ENCODE data around the gene BACE1. TPM values are rescaled to one million over a fixed set of nuclear protein-coding genes. Genes with fewer than 3 reads are reported as not detected.

BACE1 gene
- total and polyA plus RNA-seq, 2 of the 13 experiments (the other 11 are each of a cell fraction or from before 2014, with no cell fraction given) = 7.5 to 17.9 TPM

DNA sequence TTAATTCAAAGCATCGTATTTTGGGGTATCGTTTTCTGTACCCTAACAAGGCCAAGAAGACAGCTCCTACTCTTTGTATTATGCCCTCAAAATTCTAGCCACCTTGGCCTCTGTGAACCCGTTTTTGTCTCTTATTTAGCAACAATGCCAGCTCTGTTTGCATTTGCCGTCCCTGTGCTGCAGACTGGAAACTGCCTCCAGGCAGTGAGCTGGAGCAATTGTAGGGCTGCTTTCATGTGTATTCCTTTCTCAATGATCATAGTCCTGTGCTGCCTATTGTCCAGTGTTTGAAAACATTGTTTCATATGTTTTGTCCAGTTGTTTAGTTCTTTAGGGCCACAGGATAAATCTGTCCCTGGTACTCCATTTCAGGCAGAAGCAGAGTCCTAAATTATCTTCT lies 44.8 kb downstream of the BACE1 start (continued):
- TF ChIP-seq, protein P1, sequence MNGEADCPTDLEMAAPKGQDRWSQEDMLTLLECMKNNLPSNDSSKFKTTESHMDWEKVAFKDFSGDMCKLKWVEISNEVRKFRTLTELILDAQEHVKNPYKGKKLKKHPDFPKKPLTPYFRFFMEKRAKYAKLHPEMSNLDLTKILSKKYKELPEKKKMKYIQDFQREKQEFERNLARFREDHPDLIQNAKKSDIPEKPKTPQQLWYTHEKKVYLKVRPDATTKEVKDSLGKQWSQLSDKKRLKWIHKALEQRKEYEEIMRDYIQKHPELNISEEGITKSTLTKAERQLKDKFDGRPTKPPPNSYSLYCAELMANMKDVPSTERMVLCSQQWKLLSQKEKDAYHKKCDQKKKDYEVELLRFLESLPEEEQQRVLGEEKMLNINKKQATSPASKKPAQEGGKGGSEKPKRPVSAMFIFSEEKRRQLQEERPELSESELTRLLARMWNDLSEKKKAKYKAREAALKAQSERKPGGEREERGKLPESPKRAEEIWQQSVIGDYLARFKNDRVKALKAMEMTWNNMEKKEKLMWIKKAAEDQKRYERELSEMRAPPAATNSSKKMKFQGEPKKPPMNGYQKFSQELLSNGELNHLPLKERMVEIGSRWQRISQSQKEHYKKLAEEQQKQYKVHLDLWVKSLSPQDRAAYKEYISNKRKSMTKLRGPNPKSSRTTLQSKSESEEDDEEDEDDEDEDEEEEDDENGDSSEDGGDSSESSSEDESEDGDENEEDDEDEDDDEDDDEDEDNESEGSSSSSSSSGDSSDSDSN (CRISPR knock-in tag; IDR thresholded peaks at IDR 0.05) = no peak
- no peak for TF ChIP-seq MYC (CRISPR knock-in tag; IDR thresholded peaks at IDR 0.05; ENCODE audit: borderline replicate concordance)
- TF ChIP-seq TCF7 (IDR thresholded peaks at IDR 0.05; ENCODE audit: low read depth) = 0 out of 2 replicates have a peak, but pooled peaks have one; percentile 9
- peak; percentile 22; the same call in 1 of the 2 replicates for TF ChIP-seq CEBPB (IDR thresholded peaks at IDR 0.05; ENCODE audit: borderline replicate concordance, low read depth, low read length)
- TF ChIP-seq ZNF788 (CRISPR knock-in tag; IDR thresholded peaks at IDR 0.05; ENCODE audit: borderline replicate concordance) = no peak
- TF ChIP-seq ARID3A (IDR thresholded peaks at IDR 0.05; ENCODE audit: low read depth, low read length) = no peak
- TF ChIP-seq, protein P2, sequence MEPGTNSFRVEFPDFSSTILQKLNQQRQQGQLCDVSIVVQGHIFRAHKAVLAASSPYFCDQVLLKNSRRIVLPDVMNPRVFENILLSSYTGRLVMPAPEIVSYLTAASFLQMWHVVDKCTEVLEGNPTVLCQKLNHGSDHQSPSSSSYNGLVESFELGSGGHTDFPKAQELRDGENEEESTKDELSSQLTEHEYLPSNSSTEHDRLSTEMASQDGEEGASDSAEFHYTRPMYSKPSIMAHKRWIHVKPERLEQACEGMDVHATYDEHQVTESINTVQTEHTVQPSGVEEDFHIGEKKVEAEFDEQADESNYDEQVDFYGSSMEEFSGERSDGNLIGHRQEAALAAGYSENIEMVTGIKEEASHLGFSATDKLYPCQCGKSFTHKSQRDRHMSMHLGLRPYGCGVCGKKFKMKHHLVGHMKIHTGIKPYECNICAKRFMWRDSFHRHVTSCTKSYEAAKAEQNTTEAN (CRISPR knock-in tag; conservative IDR thresholded peaks at IDR 0.05) = no peak
- TF ChIP-seq SKI (IDR thresholded peaks at IDR 0.05; ENCODE audit: partially characterized antibody) = peak; percentile 14
- no peak for TF ChIP-seq HMG20A (CRISPR knock-in tag; IDR thresholded peaks at IDR 0.05; ENCODE audit: borderline replicate concordance)
- TF ChIP-seq REST (IDR thresholded peaks at IDR 0.05; ENCODE audit: borderline replicate concordance in 1 of 2, low read depth in 1 of 2, low read length in 2 of 2) = no peak
- TF ChIP-seq SALL1 (CRISPR knock-in tag; IDR thresholded peaks at IDR 0.05) = 0 out of 2 replicates have a peak, but pooled peaks have one; percentile 16
- no peak for TF ChIP-seq CCDC6 (CRISPR knock-in tag; IDR thresholded peaks at IDR 0.05)
- TF ChIP-seq SOX6 (IDR thresholded peaks at IDR 0.05) = no peak
- TF ChIP-seq SOX6 (CRISPR knock-in tag; IDR thresholded peaks at IDR 0.05) = peak; percentile 80
- TF ChIP-seq TSC22D2 (CRISPR knock-in tag; IDR thresholded peaks at IDR 0.05; ENCODE audit: borderline replicate concordance) = no peak
- TF ChIP-seq FOXC1 (CRISPR knock-in tag; IDR thresholded peaks at IDR 0.05; ENCODE audit: borderline replicate concordance) = no peak
- TF ChIP-seq KAT2B (IDR thresholded peaks at IDR 0.05; ENCODE audit: borderline replicate concordance, low read depth, low read length) = no peak
- no peak for TF ChIP-seq ZNF460 (CRISPR knock-in tag; IDR thresholded peaks at IDR 0.05; ENCODE audit: borderline replicate concordance)
- no peak for TF ChIP-seq ZNF574 (CRISPR knock-in tag; IDR thresholded peaks at IDR 0.05)
